Adrenal gland (tissue), 19 donors: ENCODE measurements around the gene ZNF568. TPM values are rescaled to one million over a fixed set of nuclear protein-coding genes. Genes with fewer than 3 reads are reported as not detected.

Experiments
- DNase-seq, 7 donors: peaks; one replicate each; pipeline ENCODE4 v3.0.0-alpha.2; 2019 to 2020
- H3K27ac ChIP-seq, 5 donors: fragments of 200-600 bp; sonication (generic) in 4 of 5; 1 replicate in 3 of 5; 2 replicates in 2 of 5; pipeline versions ENCODE4 v1.5.1 to v1.8.0; 2016 to 2020; ENCODE audit warnings: mild to moderate bottlenecking in 1 of 5
- H3K27me3 ChIP-seq: fragments of 200-600 bp; 2 replicates; pipeline ENCODE4 v1.8.0; 2021
- H3K36me3 ChIP-seq, 2 donors: fragments of 200-600 bp; replicated peaks in 1 of 2; 1 replicate in 1 of 2; 2 replicates in 1 of 2; pipeline versions ENCODE4 v1.5.1 to v1.8.0; 2018 to 2022
- H3K4me1 ChIP-seq, 2 donors: fragments of 200-600 bp; replicated peaks in 1 of 2; 1 replicate in 1 of 2; 2 replicates in 1 of 2; pipeline versions ENCODE4 v1.5.1 to v1.8.0; 2018 to 2021
- H3K4me3 ChIP-seq, 4 donors: fragments of 200-600 bp; sonication (generic) in 3 of 4; one replicate each; pipeline ENCODE4 v1.5.1; 2016 to 2018
- H3K9me3 ChIP-seq, 3 donors: fragments of 200-600 bp; sonication (generic) in 1 of 3; replicated peaks in 1 of 3; 1 replicate in 2 of 3; 2 replicates in 1 of 3; pipeline versions ENCODE4 v1.5.1 to v1.8.0; 2016 to 2021
- CTCF ChIP-seq, 6 experiments: fragments of 450-650 bp in 4 of 6; fragments of 200-600 bp in 2 of 6; sonication (generic) in 1 of 6; IDR thresholded peaks; 1 replicate in 5 of 6; 2 replicates in 1 of 6; pipeline versions ENCODE4 v1.5.1 to v1.8.0; 2016 to 2021; ENCODE audit warnings: antibody characterized with exemption in 6 of 6, mild to moderate bottlenecking in 2 of 6, moderate library complexity in 1 of 6
- POLR2A ChIP-seq, 2 donors: fragments of 450-650 bp; IDR thresholded peaks; one replicate each; pipeline ENCODE4 v1.6.1; 2017; ENCODE audit warnings: antibody characterized with exemption in 2 of 2, mild to moderate bottlenecking in 2 of 2, moderate library complexity in 1 of 2
- WGBS, 4 donors: extraction: QIAGEN DNeasy Blood & Tissue Kit in 2 of 4; methylation state at CpG; one replicate each; pipeline versions ENCODE4 v1.1.5 to v1.1.7; 2013 to 2017; 5-methylcytosine and 5-hydroxymethylcytosine counted together
- intact Hi-C, 2 donors: fragments of 100-400 bp; cut with DNase I; formaldehyde crosslinking; loops; one replicate each; pipeline versions ENCODE4 v1.14.1 to v1.15.0; 2022 to 2023
- long read RNA-seq, 10 donors: library from polyadenylated mRNA in 3 of 10; unstranded in 2 of 10; stranded (forward) in 1 of 10; transcript quantifications; one replicate each; pipeline ENCODE4 v2.0.0 and lab custom pipeline, GENCODE V29; 2021 to 2026
- polyA plus RNA-seq, 3 donors: library from polyadenylated mRNA; stranded (reverse); fragments of 200-250 nt in 2 of 3; fragments of 350-450 nt in 1 of 3; fragmentation: Illumina TruSeq in 1 of 3; extraction: RNeasy Lipid Tissue Mini Kit (QIAGEN cat#74804) in 1 of 3; gene quantifications; one replicate each; pipeline ENCODE4 v1.2.3, GENCODE V29; 2013 to 2014
- total RNA-seq, 9 donors: library from RNA; depleted of rRNA in 4 of 9; stranded (reverse); fragments of >200 nt in 4 of 9; fragments of 120-200 nt in 1 of 9; fragmentation: NEBNext Ultra II Directional in 1 of 9; extraction: Animal tissue kit (Norgen Biotek cat#: 25700) in 1 of 9; gene quantifications; one replicate each; pipeline versions ENCODE4 v1.1.0 to v1.2.4, GENCODE V29; 2013 to 2023
- donor health status: healthy with polysubstance abuse.
- donor health status: Bipolar disorder and iron deficiency.
- donor health status: DM: yes; HTN: yes; CAD: no.
- donor health status: DM: no; HTN: no; CAD: no.
- donor health status: DM: no; HTN: no; CAD: no.
- donor health status: DM: yes; HTN: yes; CAD: no.

ZNF568 gene
- total RNA-seq (10 to 100 TPM in 8 of 9 donors, 1 to 10 TPM in 1; 8.3 to 23.8 (median 17.2) TPM), polyA plus RNA-seq (10 to 100 TPM in 1 of 3 donors, 1 to 10 TPM in 2; 4.5 to 12.5 (median 7.4) TPM)
- long read RNA-seq, donor 1, partial matches to known transcripts = 0 of 2 reads
- long read RNA-seq, donor 1, other reads (novel, unspliced or antisense) = 0 of 2 reads
- long read RNA-seq, donor 2, partial matches to known transcripts = 0 of 1 reads
- long read RNA-seq, donor 2, other reads (novel, unspliced or antisense) = 0 of 1 reads
- long read RNA-seq, donor 3, partial matches to known transcripts = 0 of 2 reads
- long read RNA-seq, donor 3, other reads (novel, unspliced or antisense) = 0 of 2 reads
- long read RNA-seq, donor 4, partial matches to known transcripts = 0 of 8 reads
- long read RNA-seq, donor 4, other reads (novel, unspliced or antisense) = 6 of 8 reads
- long read RNA-seq, donor 5, partial matches to known transcripts = 0 of 14 reads
- long read RNA-seq, donor 5, other reads (novel, unspliced or antisense) = 8 of 14 reads
- long read RNA-seq, donor 6, partial matches to known transcripts = 1 of 7 reads
- long read RNA-seq, donor 6, other reads (novel, unspliced or antisense) = 3 of 7 reads
- long read RNA-seq, donor 7, partial matches to known transcripts = 0 of 2 reads
- long read RNA-seq, donor 7, other reads (novel, unspliced or antisense) = 0 of 2 reads
- long read RNA-seq, donor 8, partial matches to known transcripts = 0 of 3 reads
- long read RNA-seq, donor 8, other reads (novel, unspliced or antisense) = 0 of 3 reads
- long read RNA-seq, donor 9, partial matches to known transcripts = 0 of 3 reads
- long read RNA-seq, donor 9, other reads (novel, unspliced or antisense) = 0 of 3 reads
- long read RNA-seq, donor 10, partial matches to known transcripts = 0 of 2 reads
- long read RNA-seq, donor 10, other reads (novel, unspliced or antisense) = 0 of 2 reads

GRCh38 chr19:36915992-36916830 lies at the start of gene ZNF568, which contains the start of gene ZNF829:
TSS of gene ZNF568 (plus strand) at chr19:36916332. CDS start at chr19:36922771, 6,439 bp downstream.
TSS of gene ZNF829 (minus strand) at chr19:36916291. CDS start at chr19:36915167, 1,124 bp downstream.
- H3K4me1 ChIP-seq = peaks cover 8 to 10% of the 10 kb centered on the region in 2 donors
- H3K27me3 ChIP-seq = no peaks in the 10 kb centered on the region
- WGBS, 4 donors = 0 to 1% (median 0%) methylated on average over 34 to 57 of the region's 57 CpGs
- TF ChIP-seq CTCF (IDR thresholded peaks at IDR 0.05) (peak; percentile 34 to 74 (median 68)), POLR2A (IDR thresholded peaks at IDR 0.05) (peak; percentile 5 to 68)
- H3K9me3 ChIP-seq = no peaks in the 10 kb centered on the region
- intact Hi-C loops = no loop called here
- H3K27ac ChIP-seq = peak within 1 kb of the TSS; percentile 77 to 99 (median 90)
- peak within 1 kb of the TSS; percentile 57 to 90 (median 86) for H3K4me3 ChIP-seq
- H3K36me3 ChIP-seq = peaks cover 0 to 14% of the 10 kb centered on the region in 2 donors
- DNase-seq = peak; percentile 90 to 96 (median 94)

DNA sequence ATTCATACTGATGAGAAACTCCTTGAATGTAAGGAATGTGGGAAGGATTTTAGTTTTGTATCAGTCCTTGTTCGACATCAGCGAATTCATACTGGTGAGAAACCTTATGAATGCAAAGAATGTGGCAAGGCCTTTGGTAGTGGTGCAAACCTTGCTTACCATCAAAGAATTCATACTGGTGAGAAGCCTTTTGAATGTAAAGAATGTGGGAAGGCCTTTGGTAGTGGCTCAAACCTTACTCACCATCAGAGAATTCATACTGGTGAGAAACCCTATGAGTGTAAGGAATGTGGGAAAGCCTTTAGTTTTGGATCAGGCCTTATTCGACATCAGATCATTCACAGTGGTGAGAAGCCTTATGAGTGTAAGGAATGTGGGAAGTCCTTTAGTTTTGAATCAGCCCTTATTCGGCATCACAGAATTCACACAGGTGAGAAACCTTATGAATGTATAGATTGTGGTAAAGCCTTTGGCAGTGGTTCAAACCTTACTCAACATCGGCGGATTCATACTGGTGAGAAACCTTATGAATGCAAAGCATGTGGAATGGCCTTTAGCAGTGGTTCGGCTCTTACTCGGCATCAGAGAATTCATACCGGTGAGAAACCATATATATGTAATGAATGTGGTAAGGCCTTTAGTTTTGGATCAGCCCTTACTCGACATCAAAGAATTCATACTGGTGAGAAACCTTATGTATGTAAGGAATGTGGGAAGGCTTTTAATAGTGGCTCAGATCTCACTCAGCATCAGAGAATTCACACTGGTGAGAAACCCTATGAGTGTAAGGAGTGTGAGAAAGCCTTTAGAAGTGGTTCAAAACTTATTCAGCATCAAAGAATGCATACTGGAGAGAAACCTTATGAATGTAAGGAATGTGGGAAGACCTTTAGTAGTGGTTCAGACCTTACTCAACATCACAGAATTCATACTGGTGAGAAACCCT lies 38.9 kb upstream of the ZNF568 start:
- H3K4me1 ChIP-seq = no peaks in the 10 kb centered on the region
- TF ChIP-seq CTCF (IDR thresholded peaks at IDR 0.05) (no peak), POLR2A (IDR thresholded peaks at IDR 0.05) (no peak)
- H3K27ac ChIP-seq = no peak overlapping the region
- peak overlapping the region in 1 of 4 donors; percentile 29 for H3K4me3 ChIP-seq
- 93 to 98% (median 97%) methylated on average over 10 of the region's 10 CpGs for WGBS, 4 donors
- H3K36me3 ChIP-seq = no peaks in the 10 kb centered on the region
- intact Hi-C loops = loop anchor here in 1 of 2 donors (5.0 kb wide), 1 partner anchor 330 kb away; no protein-coding TSS in a partner anchor
- H3K27me3 ChIP-seq = no peaks in the 10 kb centered on the region
- H3K9me3 ChIP-seq = peaks cover 23 to 99% (median 69%) of the 10 kb centered on the region in 3 donors
- no peak for DNase-seq

GRCh38 chr19:36891768-36892357 lies 24.3 kb upstream of the ZNF568 start:
- WGBS, 4 donors = 97 to 99% (median 98%) methylated on average over 3 of the region's 3 CpGs
- intact Hi-C loops = no loop called here
- DNase-seq = no peak
- H3K27ac ChIP-seq = no peak overlapping the region
- peaks cover 0 to 6% of the 10 kb centered on the region in 2 donors for H3K36me3 ChIP-seq
- no peak for TF ChIP-seq POLR2A (IDR thresholded peaks at IDR 0.05)
- TF ChIP-seq CTCF (IDR thresholded peaks at IDR 0.05) = no peak
- peak overlapping the region in 1 of 4 donors; percentile 17 for H3K4me3 ChIP-seq
- no peaks in the 10 kb centered on the region for H3K27me3 ChIP-seq
- no peaks in the 10 kb centered on the region for H3K4me1 ChIP-seq
- peaks cover 26 to 96% (median 68%) of the 10 kb centered on the region in 3 donors for H3K9me3 ChIP-seq
